ENCODE data around the gene HAPLN3.

GRCh38 chr15:88839146-88839545 lies 56.2 kb downstream of the HAPLN3 start:
- TF ChIP-seq POLR2AphosphoS5 (IDR thresholded peaks at IDR 0.05; ENCODE audit: low read depth, low read length), result no peak
- TF ChIP-seq POLR2A (IDR thresholded peaks at IDR 0.05; ENCODE audit: low read depth, low read length), result no peak
